T-helper 2 cell (primary cell): ENCODE results near the gene LRCH2.
"Not testable (repeated sequence)": the region's sequence is repeated elsewhere in the genome, so short reads cannot be mapped to it uniquely, and the experiment has no call there.

Experiments
- DNase-seq, 5 experiments: peaks; one replicate each; pipeline versions ENCODE4 v3.0.0 to v3.0.0-alpha.2; 2012 to 2022

Gene LRCH2

DNA sequence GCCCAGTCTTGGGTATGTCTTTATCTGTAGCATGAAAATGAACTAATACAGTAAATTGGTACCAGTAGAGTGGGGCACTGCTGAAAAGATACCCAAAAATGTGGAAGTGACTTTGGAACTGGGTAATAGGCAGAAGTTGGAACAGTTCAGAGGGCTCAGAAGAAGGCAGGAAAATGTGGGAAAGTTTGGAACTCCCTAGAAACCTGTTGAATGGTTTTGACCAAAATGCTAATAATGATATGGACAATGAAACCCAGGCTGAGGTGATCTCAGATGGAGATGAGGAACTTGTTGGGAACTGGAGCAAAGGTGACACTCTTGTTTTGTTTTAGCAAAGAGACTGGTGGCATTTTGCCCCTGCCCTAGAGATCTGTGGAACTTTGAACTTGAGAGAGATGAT is 24.3 kb downstream of the LRCH2 start:
- not testable (repeated sequence) for DNase-seq

DNA sequence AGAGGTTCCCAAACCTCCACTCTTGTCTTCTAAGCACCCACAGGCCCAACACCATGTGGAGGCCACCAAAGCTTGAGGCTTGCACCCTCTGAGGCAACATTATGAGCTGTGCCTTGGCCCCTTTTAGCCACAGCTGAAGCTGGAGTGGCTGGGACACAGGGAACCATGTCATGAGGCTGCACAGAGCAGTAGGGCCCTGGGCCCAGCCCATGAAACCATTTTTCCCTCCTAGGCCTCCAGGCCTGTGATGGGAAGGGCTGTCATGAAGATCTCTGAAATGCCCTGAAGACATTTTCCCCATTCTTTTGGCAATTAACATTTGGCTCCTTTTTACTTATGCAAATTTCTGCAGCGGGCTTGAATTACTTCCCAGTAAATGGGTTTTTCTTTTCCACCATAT is 29.9 kb downstream of the LRCH2 start:
- no peak for DNase-seq

DNA sequence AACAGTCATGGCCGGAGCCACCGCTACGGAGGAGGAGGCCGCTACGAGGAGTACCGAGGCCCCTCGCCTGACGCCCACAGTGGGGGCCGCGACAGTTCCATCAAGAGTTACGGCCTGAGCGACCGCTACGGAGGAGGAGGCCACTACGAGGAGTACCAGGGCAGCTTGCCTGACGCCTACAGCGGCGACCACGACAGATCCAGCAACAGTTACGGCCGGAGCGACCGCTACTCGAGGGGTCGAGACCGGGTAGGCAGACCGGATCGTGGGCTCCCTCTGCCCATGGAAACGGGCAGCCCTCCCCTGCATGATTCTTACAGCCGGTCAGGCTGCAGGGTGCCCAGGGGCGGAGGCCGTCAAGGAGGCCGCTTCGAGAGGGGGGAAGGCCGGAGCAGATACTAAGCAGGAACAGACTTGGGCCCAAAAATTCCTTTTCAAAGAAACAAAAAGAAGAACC is 41.6 kb downstream of the LRCH2 start:
- DNase-seq: no peak

DNA sequence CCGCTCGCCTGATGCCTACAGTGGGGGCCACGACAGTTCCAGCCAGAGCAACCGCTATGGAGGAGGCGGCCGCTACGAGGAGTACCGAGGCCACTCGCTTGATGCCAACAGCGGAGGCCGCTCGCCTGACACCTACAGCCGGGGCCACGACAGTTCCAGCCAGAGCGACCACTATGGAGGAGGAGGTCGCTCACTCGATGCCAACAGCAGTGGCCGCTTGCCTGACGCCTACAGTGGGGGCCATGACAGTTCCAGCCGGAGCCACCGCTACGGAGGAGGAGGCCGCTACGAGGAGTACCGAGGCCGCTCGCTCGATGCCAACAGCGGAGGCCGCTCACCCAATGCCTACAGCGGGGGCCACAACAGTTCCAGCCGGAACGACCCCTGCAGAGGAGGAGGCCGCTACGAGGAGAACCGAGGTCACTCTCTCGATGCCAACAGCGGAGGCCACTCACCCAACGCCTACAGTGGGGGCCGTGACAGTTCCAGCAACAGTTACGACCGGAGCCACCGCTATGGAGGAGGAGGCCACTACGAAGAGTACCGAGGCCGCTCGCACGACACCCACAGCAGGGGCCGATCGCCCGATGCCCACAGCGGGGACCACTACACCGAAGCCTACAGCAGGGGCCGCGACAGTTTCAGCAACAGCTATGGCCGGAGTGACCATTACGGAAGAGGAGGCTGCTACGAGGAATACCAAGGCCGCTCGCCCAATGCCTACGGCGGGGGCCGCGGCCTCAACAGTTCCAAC is 42.2 kb downstream of the LRCH2 start:
- DNase-seq: no peak

DNA sequence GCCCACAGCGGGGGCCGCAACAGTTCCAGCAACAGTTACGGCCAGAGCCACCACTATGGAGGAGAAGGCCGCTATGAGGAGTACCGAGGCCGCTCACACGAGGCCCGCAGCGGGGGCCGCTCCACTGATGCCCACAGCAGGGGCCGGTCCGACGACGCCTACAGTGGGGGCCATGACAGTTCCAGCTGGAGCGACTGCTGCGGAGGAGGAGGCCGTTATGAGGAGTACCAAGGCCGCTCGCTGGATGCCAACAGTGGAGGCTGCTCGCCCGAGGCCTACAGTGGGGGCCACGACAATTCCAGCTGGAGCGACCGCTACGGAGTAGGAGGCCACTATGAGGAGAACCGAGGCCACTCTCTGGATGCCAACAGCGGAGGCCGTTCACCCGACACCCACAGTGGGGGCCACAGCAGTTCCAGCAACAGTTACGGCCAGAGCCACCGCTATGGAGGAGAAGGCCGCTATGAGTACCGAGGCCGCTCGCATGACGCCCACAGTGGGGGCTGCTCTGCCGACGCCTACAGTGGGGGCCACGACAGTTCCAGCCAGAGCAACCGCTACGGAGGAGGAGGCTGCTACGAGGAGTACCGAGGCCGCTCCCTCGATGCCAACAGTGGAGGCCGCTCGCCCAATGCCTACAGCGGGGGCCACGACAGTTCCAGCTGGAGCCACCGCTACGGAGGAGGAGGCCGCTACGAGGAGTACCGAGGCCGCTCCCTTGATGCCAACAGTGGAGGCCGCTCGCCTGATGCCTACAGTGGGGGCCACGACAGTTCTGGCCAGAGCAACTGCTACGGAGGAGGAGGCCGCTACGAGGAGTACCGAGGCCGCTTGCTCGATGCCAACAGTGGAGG is 43.0 kb downstream of the LRCH2 start:
- DNase-seq: no peak

DNA sequence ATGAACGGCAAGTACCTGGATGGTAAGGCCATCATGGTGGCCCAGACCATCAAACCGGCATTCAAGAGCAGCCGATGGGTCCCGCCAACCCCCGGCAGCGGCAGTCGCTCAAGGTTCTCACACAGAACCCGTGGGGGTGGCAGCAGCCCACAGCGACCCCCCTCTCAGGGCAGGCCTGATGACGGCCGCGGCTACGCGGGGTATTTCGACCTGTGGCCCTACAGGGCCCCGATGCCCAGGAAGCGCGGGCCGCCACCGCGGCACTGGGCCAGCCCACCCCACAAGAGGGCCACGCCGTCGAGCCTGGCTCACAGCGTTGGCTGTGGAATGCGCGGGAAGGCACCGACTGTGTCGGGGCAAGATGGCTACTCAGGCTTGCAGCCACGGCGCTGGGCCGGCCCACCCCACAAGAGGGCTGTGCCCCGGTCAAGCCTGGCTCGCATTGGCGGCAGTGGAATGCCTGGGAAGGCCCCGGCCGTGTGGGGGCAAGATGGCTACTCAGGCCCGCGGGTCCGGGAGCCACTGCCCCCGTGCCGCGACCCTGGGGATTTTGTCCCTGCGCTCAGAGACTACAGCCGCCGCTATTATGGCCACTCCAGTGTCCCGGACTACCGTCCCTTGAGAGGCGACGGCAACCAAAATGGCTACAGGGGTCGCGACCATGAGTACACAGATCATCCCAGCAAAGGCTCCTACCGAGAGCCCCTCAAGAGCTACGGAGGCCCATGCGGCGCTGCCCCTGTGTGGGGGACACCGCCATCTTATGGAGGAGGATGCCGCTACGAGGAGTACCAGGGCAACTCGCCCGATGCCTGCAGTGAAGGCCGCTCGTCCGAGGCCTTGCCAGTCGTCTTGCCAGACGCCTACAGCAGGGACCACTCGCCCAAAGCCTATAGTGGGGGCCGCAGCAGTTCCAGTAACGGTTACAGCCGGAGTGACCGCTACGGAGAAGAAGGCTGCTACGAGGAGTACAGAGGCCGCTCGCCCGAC is 44.0 kb downstream of the LRCH2 start:
- no peak for DNase-seq

DNA sequence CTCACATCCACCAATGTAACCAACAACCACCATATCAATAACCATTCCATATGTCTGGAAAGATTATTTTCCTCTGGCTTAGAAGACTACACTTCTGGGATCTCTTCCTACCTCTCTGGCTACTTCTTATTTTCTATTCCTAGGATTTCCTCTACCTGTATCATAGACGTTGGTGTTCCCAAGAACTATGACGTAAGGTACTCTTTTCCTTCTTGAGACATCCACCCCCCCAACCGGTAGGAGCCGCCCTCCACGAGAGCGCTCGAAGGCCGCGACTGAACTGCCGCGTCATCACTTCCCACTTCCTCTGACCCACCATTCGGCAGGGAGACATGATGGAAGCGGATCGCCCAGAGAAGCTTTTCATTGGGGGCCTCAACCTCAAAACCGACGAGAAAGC is 44.8 kb downstream of the LRCH2 start, which contains the start of gene RBMXL3:
Gene RBMXL3 (plus strand): TSS at position 301 of the 400 bp plus-strand sequence. CDS start 32 bp downstream, at position 333.
- no peak for DNase-seq

DNA sequence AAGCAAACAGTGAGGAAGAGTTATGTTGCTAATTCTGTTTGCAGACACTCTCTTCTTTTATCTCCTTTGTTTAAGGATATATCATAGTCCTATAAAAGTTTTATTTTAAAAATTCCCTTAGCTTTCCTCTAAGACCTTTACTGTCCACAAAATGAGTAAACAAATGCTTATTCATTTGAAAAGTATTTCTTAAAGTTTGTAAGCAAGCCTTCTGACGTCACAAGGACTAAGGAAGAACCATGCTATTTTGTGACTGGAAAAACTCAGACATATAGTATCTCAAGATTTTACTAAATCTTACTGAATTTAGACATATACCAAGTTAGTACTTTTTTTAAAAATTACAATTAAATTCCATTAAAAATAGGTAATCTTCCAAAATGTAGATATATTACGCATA is 49.9 kb downstream of the LRCH2 start:
- no peak for DNase-seq

DNA sequence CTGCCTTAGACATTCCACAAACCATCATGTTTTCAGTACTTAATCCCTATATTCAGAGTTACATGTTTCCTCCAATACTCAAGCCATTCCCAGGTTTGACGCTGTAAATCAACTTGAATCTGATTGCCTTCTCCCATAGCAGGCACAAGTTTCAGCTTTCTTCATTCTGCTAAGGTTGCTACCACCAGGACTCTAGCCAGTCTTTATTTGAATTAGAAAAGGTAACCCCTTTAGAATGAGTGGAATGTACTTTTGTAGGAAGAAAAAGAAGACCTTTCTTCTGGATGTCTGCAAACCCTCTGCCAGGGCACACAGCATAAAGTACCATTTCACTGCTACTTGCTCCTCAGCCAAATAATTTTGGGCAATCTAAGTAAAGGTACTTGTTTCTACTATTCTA is 55.4 kb downstream of the LRCH2 start:
- no peak for DNase-seq

DNA sequence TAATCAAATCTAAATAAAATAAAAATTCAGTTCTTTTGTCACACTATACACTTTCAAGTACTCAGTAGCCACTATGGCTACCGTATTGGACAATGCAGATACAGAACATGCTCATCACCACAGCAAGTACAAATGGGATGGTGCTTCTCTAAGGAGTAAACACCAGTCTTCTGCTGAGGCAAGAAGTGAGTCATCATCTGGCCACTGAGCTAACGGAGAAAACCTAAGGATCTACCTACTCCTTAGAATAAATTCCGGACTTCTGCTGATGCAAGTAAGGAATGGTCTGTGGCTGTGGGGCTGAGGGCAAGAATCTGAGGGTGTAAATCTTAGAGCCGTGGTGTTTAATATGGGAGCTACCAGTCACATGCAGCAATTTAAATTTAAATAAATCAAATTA is 56.0 kb downstream of the LRCH2 start:
- no peak for DNase-seq

DNA sequence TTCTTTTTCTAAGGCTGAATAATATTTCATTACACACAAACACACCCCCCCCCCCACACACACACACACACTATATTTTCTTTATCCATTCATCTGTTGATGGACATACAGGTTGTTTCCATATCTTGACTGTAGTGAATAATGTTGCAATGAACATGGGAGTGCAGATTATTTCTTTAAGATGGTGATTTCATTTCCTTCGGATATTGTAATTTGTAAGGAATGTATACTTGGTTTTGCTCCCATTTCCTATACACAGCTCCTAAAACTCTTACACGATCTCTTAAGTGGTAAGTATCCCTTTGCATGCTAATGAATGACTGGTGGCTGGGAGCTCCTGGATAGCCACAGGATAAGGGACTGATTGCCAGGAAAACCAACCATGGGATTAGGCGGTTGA is 59.3 kb downstream of the LRCH2 start:
- DNase-seq: no peak

DNA sequence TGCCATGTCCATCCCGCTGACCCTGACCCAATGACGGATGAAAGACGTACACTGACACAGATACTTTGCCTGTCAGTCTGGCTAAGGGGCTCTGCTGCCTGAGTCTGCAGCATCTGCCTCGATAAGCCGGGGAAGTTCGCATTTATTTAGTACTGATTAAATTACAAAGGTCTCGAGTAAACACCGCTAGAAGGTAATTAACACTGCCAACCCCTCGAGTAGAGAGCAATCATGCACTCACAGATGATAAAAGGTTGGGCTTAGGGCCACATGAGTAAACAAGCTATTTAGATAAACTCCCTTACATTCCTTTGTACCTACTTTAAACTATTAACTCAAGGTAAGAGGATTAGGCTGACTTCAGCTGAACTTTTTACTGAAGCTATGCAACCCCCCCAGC is 60.7 kb downstream of the LRCH2 start:
- DNase-seq: no peak

DNA sequence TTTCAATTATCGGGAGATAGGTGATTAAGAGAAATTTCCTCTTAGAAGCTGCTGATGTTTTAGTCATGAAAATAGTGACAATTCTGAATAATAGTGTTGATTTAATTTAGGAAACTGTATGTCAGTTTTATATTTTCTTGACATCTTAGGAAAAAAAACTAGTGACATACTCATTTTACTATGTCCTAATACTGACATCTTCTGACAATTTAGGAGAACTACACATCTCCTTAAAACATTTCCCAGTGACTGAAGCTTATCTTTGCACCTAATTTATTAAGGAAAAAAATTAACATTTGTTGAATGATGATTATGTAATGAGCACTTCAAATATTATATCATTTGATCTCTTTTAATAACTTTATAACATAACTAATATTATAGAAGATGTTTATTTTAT is 86.7 kb downstream of the LRCH2 start:
- no peak for DNase-seq

DNA sequence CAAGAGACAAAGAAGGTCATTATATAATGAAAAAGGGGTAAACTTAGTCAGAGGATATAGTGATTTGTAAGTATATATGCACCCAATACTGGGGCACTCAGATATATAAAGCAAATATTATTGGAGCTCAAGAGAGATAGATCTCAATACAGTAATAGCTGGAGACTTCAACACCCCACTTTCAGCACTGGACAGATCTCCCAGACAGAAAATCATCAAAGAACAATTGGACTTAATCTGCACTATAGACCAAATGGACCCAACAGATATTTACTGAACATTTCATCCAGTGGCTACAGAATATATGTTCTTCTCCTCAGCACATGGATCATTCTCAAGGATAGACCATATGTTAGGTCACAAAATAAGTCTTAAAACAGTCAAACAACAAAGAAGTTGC is 91.8 kb downstream of the LRCH2 start:
- no peak for DNase-seq

DNA sequence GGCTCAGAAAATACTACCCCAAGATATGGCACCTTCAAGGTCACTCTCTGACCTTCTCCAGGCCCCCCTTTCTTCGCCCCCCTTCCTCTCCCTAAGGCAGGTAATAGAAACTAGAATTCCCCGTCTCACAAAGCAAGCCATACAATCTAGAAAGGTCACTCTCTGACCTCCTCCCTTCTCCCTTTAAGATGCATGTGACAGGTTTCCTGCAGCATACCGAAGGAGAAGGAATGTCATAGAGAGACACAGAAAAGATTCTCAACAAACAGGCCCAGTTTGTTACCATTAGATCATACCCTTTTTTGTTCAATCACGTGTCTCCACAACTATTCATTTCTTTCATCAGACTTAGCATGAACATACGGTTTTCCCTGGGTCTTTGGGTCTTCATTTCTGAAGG is 95.9 kb downstream of the LRCH2 start:
- no peak for DNase-seq

DNA sequence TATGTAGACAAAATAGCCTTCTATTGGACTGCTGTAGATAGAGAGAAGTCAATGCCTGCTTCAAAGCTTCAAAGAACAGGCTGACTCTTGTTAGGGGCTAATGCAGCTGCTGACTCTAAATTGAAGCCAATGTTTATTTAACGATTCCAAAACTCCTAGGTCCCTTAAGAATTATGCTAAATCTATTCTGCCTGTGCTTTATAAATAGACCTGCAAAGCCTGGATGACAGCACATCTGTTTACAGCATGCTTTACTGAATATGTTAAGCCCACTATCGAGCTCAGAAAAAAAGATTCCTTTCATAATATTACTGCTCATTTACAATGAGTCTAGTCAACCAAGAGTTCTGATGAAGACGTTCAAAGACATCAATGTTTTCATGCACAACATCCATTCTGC is 99.5 kb downstream of the LRCH2 start:
- DNase-seq: no peak

DNA sequence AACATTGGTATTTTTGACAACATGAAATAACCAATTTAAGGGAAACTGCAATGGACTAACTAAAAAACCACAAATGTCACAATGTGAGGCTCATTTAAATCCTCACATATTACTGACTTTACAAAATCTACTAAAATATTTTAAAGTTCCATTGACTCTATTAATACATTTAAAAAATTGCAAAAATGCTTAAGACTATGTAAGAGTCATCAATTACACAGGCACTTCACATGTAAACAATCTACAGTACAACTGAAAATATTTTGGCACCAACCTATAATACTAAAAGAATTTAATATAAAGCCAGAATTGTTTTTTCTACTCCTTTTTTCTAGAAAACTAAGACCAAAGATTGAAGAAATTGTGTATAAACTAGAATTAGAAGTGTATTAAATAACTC is 121.5 kb downstream of the LRCH2 start:
- DNase-seq: no peak

DNA sequence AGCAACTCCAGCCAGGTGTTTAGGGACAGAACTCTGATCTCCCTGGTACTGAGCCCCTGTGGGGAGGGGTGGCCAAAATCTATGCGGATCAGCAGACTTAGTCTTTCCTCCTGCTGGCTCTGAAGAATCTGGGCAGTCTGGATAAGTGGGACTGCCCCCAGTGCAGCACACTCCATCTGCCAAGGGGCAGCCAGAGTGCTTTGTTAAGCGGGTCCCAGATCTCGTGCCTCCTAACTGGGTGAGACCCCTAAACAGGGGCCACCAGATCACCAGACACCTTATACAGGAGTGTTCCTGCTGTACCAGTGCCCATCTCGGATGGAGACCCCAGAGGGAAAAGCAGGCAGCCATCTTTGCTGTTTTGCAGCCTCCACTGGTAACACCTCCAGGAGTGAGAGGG is 135.0 kb downstream of the LRCH2 start:
- no peak for DNase-seq

DNA sequence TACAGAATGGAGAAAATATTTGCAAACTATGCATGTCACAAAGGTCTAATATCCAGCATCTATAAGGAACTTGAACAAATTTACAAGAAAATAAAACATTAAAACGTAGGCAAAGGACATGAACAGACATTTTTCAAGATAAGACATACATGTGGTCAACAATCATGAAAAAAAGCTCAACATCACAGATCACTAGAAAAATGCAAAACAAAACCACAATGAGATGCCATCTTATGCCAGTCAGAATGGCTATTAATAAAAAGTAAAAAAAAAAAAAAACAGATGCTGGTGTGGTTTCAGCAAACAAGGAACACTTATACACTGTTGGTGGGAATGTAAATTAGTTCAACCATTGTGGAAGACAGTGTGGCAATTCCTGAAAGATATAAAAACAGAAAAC is 140.7 kb downstream of the LRCH2 start:
- DNase-seq: no peak

DNA sequence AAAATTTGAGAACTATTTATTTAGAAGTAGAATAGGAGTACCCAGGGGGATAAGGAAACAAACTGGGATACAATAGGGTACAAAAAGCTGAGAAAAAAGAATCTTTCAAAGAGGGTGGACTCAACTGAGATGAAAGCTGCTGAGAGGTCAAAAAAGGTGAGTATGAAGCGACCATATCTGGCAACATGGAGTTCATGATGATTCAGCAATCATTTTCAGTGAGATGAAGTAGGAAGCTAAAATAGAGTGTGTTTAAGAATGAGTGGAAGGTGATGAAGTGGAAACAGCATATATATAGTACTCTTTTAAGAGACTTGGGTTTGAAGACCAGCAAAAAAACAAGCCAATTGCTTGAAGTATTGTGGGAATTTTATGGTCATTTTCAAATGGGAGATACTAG is 144.5 kb downstream of the LRCH2 start:
- no peak for DNase-seq

DNA sequence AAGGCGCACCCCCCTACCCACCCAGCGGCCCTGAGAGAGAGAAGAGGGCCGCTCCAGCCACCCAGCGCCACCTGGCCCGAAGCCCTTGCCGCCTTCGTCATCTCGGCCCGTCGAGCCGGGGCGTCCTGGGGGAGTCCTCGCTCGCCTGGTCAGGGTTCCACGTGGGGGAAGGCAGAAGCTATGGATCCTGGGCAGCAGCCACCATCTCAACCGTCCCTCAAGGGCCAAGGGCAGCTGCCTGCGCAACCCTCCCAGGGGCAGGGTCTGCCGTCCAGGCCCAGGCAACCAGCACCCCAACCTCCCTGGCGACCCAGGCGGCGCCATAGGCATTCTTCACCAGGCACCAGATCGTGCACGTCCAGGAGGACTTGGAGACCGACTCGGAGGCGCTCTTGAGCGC is 165.0 kb downstream of the LRCH2 start:
- no peak for DNase-seq

DNA sequence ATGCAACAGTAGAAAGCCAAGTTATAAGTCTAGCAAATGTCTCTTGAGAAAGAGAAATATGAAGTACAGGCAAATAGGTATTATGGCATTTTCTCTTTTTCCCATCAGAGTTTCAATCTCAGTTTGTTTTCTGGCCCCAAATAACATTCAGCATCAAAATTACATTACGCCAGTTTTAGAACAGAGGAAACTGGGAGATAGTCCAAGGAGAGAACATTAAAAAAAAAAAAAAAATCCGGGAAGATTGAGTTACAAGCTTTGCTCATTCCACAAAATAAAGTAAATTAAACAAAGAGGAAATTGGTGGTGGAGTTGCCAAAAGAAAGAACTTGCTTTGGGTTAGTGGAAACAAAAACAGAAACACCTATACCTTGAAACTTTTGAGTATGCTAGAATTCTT is 166.1 kb downstream of the LRCH2 start:
- no peak for DNase-seq

DNA sequence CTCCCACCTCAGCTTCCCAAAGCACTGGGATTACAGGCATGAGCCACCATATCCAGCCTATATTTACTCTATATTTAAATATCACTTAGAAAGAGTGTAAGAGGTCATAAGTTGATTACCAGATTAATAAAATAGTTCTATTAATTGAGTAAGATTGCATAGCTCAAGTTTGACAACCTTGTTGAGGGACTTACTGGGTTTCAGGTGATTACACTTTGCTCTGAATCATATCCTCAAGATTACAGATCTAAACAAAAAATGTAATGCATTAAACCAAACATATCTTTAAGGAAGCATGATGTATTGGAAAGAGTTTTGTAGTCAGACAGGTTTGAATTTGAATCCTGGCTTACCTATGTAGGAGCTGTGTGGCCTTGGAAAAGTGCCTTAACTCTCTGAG is 168.6 kb downstream of the LRCH2 start:
- DNase-seq: no peak
